ENCODE results near the gene RACGAP1. TPM values are rescaled to one million over a fixed set of nuclear protein-coding genes. Genes with fewer than 3 reads are reported as not detected.

RACGAP1 gene
- total and polyA plus RNA-seq, 12 donors: 1.0 to 17.8 (median 3.9) TPM

DNA sequence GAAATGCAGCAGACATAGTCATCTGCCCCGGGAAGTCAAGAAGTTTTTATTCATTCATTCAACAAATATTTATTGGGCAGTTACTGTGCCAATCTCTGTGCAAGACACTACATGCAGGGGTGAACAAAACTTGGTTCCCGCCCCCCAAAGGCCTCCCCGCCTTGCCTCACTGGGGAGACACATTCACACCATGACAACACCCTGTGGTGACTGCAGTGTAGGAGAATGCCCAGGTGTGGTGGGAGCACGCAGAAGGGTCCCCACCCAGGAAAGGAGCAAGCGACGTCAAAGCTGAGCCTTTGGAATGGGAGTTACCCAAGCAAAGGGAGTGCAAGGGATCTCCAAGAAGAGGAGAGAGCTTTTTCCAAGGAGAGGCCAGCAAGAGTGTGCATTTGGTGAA is 54.2 kb downstream of the RACGAP1 start:
- DNase-seq (no peak), ATAC-seq (no peak)
- 79 to 87% methylated on average over 6 of the region's 6 CpGs for WGBS, 2 donors
- H3K36me3 ChIP-seq: no peaks in the 10 kb centered on the region
- no peak for TF ChIP-seq CTCF (IDR thresholded peaks at IDR 0.05)
- no peak overlapping the region for H3K27ac ChIP-seq
- no peak overlapping the region for H3K4me3 ChIP-seq
- intact Hi-C loops (cut with DNase I): loop anchor here in 2 of 10 donors (5.0 kb wide), 2 partner anchors 56 to 86 kb away; partner anchors contain the start of genes ASIC1 (in 1 of the 2) and RACGAP1 (in 1 of the 2)
- H3K27me3 ChIP-seq: peaks cover 0 to 51% (median 36%) of the 10 kb centered on the region in 7 donors
- peaks cover 5 to 32% (median 14%) of the 10 kb centered on the region in 9 donors for H3K4me1 ChIP-seq
- no peaks in the 10 kb centered on the region for H3K9me3 ChIP-seq

- no peak overlapping the region for H3K27ac ChIP-seq
- intact Hi-C loops (cut with DNase I): loop anchor here in 2 of 10 donors (5.0 kb wide), 2 partner anchors 57 to 87 kb away; partner anchors contain the start of genes ASIC1 (in 1 of the 2) and RACGAP1 (in 1 of the 2)
- ATAC-seq (no peak), DNase-seq (no peak)
- peaks cover 5 to 31% (median 14%) of the 10 kb centered on the region in 9 donors for H3K4me1 ChIP-seq
- no peak overlapping the region for H3K4me3 ChIP-seq
- WGBS, 2 donors: 61 to 67% methylated on average over 10 of the region's 10 CpGs
- peaks cover 0 to 50% (median 36%) of the 10 kb centered on the region in 7 donors for H3K27me3 ChIP-seq
- no peaks in the 10 kb centered on the region for H3K36me3 ChIP-seq
- no peaks in the 10 kb centered on the region for H3K9me3 ChIP-seq
- TF ChIP-seq CTCF (IDR thresholded peaks at IDR 0.05): no peak
Measured at GRCh38 chr12:49970658-49971057, 54.6 kb downstream of the RACGAP1 start.

GRCh38 chr12:49969651-49970429 is 55.5 kb downstream of the RACGAP1 start:
- no peak for TF ChIP-seq CTCF (IDR thresholded peaks at IDR 0.05)
- Histone ChIP-seq H3K4me3 (no peak overlapping the region), H3K27ac (no peak overlapping the region), H3K4me1 (peaks cover 5 to 23% (median 14%) of the 10 kb centered on the region in 9 donors), H3K9me3 (no peaks in the 10 kb centered on the region), H3K27me3 (peaks cover 0 to 46% (median 36%) of the 10 kb centered on the region in 7 donors), H3K36me3 (no peaks in the 10 kb centered on the region)
- no peak for DNase-seq
- intact Hi-C loops (cut with DNase I): loop anchor here (5.0 to 10.0 kb wide), 7 partner anchors 57 to 297 kb away; partner anchors contain the start of genes ASIC1 (in 6 of the 10) and RACGAP1 (in 1 of the 10)
- WGBS, 2 donors: 80% methylated on average over 12 of the region's 12 CpGs
- ATAC-seq: no peak

DNA sequence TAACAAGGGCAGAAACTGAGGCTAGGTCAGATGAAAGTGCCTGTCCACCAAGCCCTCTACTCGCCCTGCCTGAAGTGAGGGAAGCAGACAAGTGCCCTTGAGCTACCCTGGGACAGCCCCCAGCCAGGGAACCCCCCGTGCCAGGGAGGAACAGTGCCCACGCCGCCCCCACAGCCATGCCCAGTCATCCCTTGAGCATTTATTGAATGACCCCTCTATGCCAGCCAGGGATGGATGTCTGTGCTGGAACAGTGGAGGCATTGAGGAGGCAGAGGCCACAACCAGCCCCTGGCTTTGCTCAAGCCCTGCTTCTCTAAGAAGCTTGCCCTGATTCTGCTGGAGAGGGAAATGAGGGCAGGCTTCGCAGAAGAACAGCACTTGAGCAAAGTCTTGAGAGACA is 56.3 kb downstream of the RACGAP1 start:
- ATAC-seq (no peak), DNase-seq (no peak)
- WGBS, 2 donors: 82 to 89% methylated on average over 5 of the region's 5 CpGs
- no peaks in the 10 kb centered on the region for H3K36me3 ChIP-seq
- no peaks in the 10 kb centered on the region for H3K9me3 ChIP-seq
- H3K4me3 ChIP-seq: no peak overlapping the region
- peaks cover 5 to 15% (median 9%) of the 10 kb centered on the region in 9 donors for H3K4me1 ChIP-seq
- intact Hi-C loops (cut with DNase I): loop anchor here (5.0 to 10.0 kb wide), 6 partner anchors 88 to 298 kb away; partner anchors contain the start of gene ASIC1 (in 5 of the 10)
- no peak for TF ChIP-seq CTCF (IDR thresholded peaks at IDR 0.05)
- no peak overlapping the region for H3K27ac ChIP-seq
- H3K27me3 ChIP-seq: peaks cover 0 to 51% (median 32%) of the 10 kb centered on the region in 7 donors
